AG09319 (cell line): ENCODE results near the gene GMCL2.
"Not testable (repeated sequence)": the region's sequence is repeated elsewhere in the genome, so short reads cannot be mapped to it uniquely, and the experiment has no call there.

Experiments used
- DNase-seq: peaks from one replicate; pipeline ENCODE4 v3.0.0-alpha.2; 2010; ENCODE audit warnings: low read depth; ENCODE audit errors: extremely low read depth
- TF ChIP-seq, protein P1 (sequence below): IDR thresholded peaks from 2 replicates; pipeline ENCODE4 v1.5.1; 2011; ENCODE audit warnings: low read depth, mild to moderate bottlenecking, inconsistent platforms, low read length, moderate library complexity

GMCL2 gene

DNA sequence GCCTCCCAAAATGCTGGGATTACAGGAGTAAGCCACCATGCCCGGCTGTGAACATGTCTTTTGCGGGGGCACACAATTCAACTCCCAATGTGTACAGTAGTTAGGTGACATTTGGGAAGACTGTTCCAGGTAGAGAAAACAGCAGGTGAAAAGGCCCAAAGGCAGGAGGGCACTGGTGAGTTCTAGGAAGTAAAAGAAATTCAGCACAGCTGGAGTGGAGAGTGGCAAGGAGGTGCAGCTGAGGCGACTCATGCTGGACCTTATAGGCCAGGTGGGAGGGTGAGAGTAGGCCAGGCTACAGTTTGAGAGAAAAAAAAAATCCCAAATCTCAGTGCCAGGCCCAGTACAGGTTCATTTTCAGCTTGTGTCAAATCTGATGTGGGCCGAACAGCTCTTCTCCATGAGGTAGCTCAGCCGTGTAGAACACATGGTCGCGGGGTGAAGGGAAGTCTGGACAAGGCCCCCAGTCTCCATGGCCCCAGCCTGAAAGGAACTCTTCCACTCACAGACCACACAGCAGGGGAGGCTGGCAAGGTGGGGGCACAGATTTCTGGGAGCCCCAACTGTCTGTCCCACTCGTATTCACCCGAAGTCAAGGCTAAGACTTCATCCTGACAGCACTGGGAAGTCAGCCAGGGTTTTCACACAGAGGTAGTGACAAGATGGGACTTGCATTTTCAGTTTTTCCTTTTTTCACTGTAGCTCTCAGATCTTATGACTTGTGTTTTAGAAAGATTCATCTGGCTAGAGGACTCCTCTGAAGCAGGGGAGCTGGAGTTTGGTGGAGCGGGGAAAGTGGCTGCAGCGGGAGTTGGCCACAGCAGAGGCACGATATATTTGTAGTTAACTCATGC lies 12.6 kb upstream of the GMCL2 start:
- no peak for DNase-seq
- TF ChIP-seq, protein P1, sequence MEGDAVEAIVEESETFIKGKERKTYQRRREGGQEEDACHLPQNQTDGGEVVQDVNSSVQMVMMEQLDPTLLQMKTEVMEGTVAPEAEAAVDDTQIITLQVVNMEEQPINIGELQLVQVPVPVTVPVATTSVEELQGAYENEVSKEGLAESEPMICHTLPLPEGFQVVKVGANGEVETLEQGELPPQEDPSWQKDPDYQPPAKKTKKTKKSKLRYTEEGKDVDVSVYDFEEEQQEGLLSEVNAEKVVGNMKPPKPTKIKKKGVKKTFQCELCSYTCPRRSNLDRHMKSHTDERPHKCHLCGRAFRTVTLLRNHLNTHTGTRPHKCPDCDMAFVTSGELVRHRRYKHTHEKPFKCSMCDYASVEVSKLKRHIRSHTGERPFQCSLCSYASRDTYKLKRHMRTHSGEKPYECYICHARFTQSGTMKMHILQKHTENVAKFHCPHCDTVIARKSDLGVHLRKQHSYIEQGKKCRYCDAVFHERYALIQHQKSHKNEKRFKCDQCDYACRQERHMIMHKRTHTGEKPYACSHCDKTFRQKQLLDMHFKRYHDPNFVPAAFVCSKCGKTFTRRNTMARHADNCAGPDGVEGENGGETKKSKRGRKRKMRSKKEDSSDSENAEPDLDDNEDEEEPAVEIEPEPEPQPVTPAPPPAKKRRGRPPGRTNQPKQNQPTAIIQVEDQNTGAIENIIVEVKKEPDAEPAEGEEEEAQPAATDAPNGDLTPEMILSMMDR = no peak

DNA sequence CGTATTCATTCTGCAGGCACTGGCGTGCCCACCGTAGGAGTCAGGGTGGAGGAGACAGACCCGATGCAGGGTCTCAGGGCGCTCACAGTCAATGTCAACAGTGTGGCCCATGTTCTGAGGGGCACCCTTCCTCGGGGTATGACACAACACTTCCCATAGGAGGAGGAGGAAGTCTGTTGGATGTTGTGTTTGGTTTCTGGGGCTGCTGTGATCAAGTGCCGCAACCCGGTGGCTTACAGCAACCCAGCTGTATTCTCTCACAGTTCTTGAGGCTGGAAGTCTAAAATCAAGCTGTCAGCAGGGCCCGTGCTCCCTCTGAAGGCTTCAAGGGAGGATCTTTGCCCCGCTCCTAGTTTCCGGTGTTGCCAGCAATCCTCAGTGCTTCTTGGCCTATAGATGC lies 11.5 kb upstream of the GMCL2 start:
- TF ChIP-seq, protein P1 = no peak
- DNase-seq = no peak

DNA sequence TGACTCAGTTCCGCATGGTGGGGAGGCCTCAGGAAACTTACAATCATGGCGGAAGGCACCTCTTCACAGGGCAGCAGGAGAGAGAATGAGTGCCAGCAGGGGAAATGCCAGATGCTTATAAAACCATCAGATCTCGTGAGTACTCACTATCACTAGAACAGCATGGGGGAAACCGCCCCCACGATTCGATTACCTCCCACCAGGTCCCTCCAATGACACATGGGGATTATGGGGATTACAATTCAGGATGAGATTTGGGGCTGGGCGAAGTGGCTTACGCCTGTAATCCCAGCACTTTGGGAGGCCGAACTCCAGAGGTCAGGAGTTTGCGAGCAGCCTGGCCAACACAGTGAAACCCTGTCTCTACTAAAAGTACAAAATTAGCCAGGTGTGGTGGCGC lies 11.0 kb upstream of the GMCL2 start:
- not testable (repeated sequence) for DNase-seq

DNA sequence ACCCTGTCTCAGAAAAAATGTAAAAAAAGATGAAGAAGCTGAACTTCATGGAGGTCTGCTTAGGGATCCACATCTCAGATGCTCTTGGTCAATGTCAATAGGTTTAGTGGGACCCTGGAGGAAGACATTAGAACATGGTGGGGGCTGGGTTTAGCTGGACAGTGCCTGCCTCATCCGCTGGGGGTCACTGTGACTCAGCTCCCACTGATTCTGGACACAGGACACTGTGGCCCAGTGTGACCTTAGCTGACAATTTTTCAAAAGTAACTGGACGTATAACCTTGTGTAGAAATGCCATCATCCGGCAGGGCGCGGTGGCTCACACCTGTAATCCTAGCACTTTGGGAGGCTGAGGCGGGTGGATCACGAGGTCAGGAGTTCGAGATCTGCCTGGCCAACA lies 9.8 kb upstream of the GMCL2 start:
- DNase-seq = no peak
- TF ChIP-seq, protein P1 = peak; percentile 18

DNA sequence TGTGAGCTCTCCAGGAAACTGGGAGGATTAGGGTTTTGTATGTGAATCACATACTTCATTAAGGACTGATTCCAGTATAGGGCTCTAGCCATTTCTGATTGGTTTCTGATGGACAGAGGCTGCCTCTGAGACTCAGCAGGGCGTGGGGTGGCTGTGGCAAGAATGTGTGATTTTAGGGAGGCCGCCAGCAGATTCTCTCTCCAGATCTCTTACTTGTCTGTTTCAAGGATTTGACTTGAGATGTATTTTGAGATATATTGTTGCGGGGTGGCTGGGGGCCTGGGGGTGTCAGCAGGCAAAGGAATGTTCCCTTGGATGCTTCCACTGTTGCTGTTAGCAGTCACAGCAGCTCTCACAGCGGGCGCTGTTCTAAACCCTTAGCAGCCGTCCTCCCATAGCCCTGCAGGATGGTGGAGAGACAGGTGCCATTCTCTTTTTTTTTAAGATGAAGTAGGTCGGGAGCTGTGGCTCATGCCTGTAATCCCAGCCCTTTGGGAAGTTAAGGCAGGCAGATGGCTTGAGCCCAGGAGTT lies 9.2 kb upstream of the GMCL2 start:
- TF ChIP-seq, protein P1 = no peak

DNA sequence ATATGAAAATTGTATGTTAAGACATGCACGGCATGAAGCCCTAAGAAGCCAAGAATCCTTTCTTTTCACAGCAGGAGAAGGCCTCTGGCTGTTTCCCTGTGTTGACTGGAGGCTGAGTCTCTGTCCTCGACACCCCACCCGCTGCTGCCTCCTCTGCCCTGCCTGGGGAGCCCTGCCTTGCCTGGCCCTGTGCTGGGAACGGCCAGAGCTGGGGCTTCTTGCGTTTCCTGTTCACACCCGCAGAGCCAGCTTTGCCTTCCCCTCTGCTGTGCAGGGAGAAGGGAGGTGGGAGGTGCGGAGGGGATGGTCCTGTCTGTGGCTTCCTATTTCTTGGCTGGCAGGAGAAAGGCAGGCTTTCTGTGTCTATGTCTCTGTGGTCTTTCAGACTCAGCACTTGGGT lies 6.9 kb upstream of the GMCL2 start:
- TF ChIP-seq, protein P1 = no peak
- no peak for DNase-seq

More for the DNA sequence above, 9.2 kb upstream of the GMCL2 start:
- DNase-seq = no peak

DNA sequence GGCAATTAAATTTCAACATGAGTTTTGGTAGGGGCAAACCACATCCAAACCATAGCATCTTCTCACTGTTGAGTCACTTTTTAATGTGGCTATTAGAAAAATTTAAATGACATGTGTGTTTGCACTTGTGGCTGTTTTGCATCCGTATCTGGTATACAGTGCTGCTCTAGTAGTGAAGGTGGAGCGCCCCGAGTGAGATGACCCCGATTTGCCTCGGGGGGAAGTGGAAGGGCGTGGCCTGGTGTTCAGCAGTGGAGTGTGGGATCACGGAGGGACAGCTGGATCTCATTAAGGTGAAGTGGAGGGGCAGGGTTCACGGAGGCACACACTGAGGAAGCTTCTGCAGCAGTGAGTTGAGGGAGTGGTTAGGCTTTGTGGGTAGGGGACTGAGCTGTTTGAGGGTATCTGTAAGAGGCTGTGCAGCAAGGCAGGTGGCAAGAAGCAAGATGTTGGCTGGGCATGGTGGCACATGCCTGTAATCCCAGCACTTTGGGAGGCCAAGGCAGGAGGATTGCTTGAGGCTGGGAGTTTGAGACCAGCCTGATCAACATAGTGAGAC lies 6.2 kb upstream of the GMCL2 start:
- TF ChIP-seq, protein P1 = no peak
- no peak for DNase-seq
